Heart left ventricle (tissue), 16 donors: ENCODE results near the gene YPEL5. TPM values are rescaled to one million over a fixed set of nuclear protein-coding genes. Genes with fewer than 3 reads are reported as not detected.
A peak's percentile ranks its signal among the peaks of the same experiment; 100 is the strongest.

ENCODE experiments used
- ATAC-seq, 4 donors: fragments of 200-7000 bp; cut with Tn5 transposase; one replicate each; pipeline ENCODE4 v1.9.1; 2020 to 2022; ENCODE audit warnings: moderate library complexity in 4 of 4, mild to moderate bottlenecking in 3 of 4, moderate number of reproducible peaks in 1 of 4
- DNase-seq, 5 donors: peaks; one replicate each; pipeline ENCODE4 v3.0.0-alpha.2; 2020
- H3K27ac ChIP-seq, 12 donors: fragments of 200-600 bp; sonication (generic) in 4 of 12; one replicate each; pipeline versions ENCODE4 v1.5.0 to v1.8.0; 2016 to 2022; ENCODE audit warnings: mild to moderate bottlenecking in 2 of 12
- H3K27me3 ChIP-seq, 9 donors: fragments of 200-600 bp; sonication (generic) in 2 of 9; one replicate each; pipeline versions ENCODE4 v1.5.1 to v1.8.0; 2016 to 2022; ENCODE audit warnings: mild to moderate bottlenecking in 3 of 9
- H3K36me3 ChIP-seq, 9 donors: fragments of 200-600 bp; sonication (generic) in 2 of 9; one replicate each; pipeline versions ENCODE4 v1.5.0 to v1.8.0; 2018 to 2022; ENCODE audit warnings: mild to moderate bottlenecking in 2 of 9
- H3K4me1 ChIP-seq, 12 donors: fragments of 200-600 bp; sonication (generic) in 4 of 12; one replicate each; pipeline versions ENCODE4 v1.5.0 to v1.8.0; 2016 to 2022; ENCODE audit warnings: mild to moderate bottlenecking in 3 of 12
- H3K4me3 ChIP-seq, 12 donors: fragments of 200-600 bp; sonication (generic) in 4 of 12; one replicate each; pipeline versions ENCODE4 v1.5.0 to v1.8.0; 2017 to 2022; ENCODE audit warnings: mild to moderate bottlenecking in 9 of 12, moderate library complexity in 4 of 12
- H3K9me3 ChIP-seq, 12 donors: fragments of 200-600 bp; sonication (generic) in 4 of 12; one replicate each; pipeline versions ENCODE4 v1.5.0 to v1.8.0; 2016 to 2022; ENCODE audit warnings: mild to moderate bottlenecking in 1 of 12
- POLR2A ChIP-seq, 2 donors: fragments of 450-650 bp; IDR thresholded peaks; one replicate each; pipeline ENCODE4 v1.6.1; 2017; ENCODE audit warnings: antibody characterized with exemption in 2 of 2, mild to moderate bottlenecking in 2 of 2, moderate library complexity in 2 of 2
- WGBS, 4 donors: extraction: QIAGEN DNeasy Blood & Tissue Kit in 2 of 4; methylation state at CpG; one replicate each; pipeline versions ENCODE4 v1.1.5 to v1.1.7; 2013 to 2018; 5-methylcytosine and 5-hydroxymethylcytosine counted together
- intact Hi-C, 10 donors: fragments of 100-400 bp; cut with DNase I; formaldehyde crosslinking; loops; one replicate each; pipeline versions ENCODE4 v1.11.1 to v1.14.2; 2022
- polyA plus RNA-seq, 2 donors: library from polyadenylated mRNA; stranded (reverse); fragments of 200-250 nt; gene quantifications; one replicate each; pipeline ENCODE4 v1.2.3, GENCODE V29; 2013
- total RNA-seq, 9 donors: library from RNA; depleted of rRNA in 2 of 9; stranded (reverse); fragments of >200 nt in 2 of 9; fragmentation: NEBNext Ultra II Directional in 3 of 9; extraction: Animal tissue kit (Norgen Biotek cat#: 25700) in 3 of 9; gene quantifications; one replicate each; pipeline versions ENCODE4 v1.1.0 to v1.2.4, GENCODE V29; 2016 to 2023
- TF ChIP-seq, protein P1 (sequence below), 12 donors: fragments of 200-600 bp; sonication (generic) in 4 of 12; IDR thresholded peaks; one replicate each; pipeline versions ENCODE4 v1.5.0 to v1.8.0; 2018 to 2022; ENCODE audit warnings: antibody characterized with exemption in 12 of 12, mild to moderate bottlenecking in 5 of 12
- donor health status: ischemic (EF 13 %, LVEDD 7.1; RV severe dilation, severe dysfunction).
- donor health status: healthy with polysubstance abuse.
- donor health status: DM: no; HTN: yes; CAD: no.
- donor health status: DM: no; HTN: no; CAD: no.
- donor health status: ischemic (EF 25% LVEDD 6.9; RV normal size, moderate dysfunction).
- donor health status: ischemic (EF 25% LVEDD 5.7; RV mildly dilated, moderate dysfunction).
- donor health status: healthy.
- donor health status: DM: yes; HTN: yes; CAD: no.
- donor health status: ischemic (EF 35%, LVEDD 5.7; RV mildly dilated, moderate dysfunction).
- donor health status: nonischemic (EF 11% LVEDD 7.7; RV severe dilation, severe dysfunction).
- donor health status: DM: yes; HTN: yes; CAD: no.
- donor health status: PGD.
- donor health status: ischemic (EF 29% LVEDD 5.4; RV normal size, mild dysfunction).
- donor health status: nonischemic (EF 23%, LVEDD 6.1; RV moderate dilation, normal function).

YPEL5 gene
- total and polyA plus RNA-seq, 11 donors, result 36.4 to 90.6 (median 57.7) TPM

DNA sequence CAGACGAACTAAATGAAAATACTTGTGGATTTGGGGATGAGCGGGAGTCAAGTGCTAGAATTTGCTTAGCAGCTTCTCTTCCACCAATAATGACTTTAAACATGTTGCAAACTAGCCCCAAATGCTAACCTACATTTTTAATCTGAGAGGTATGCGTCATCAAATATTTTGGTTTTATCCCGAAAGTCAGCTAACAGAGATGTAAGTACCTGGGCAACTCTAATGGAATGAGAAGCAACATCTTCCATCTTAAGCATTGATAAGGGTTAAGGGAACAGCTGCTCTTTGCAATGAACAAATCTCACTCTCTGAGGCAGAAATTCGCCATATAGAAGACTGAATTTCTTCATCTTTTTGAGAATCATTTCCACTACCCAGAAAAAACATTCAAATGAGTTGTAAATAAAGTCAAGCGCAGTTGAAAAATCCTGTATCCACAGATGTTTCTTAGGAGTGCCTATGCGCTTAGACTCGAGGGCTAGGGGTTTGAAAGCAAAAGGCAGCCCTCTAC is 926 bp upstream of the YPEL5 start:
- Histone ChIP-seq H3K4me3 (peak overlapping the region in 11 of 12 donors; percentile 22 to 99 (median 97)), H3K36me3 (peaks cover 0 to 25% (median 10%) of the 10 kb centered on the region in 9 donors), H3K4me1 (peaks cover 5 to 39% (median 35%) of the 10 kb centered on the region in 12 donors), H3K27ac (peak overlapping the region; percentile 15 to 99 (median 77)), H3K9me3 (no peaks in the 10 kb centered on the region), H3K27me3 (no peaks in the 10 kb centered on the region)
- DNase-seq, result no peak
- 50 to 54% (median 52%) methylated on average over 8 of the region's 8 CpGs for WGBS, 4 donors
- no peak for TF ChIP-seq POLR2A (IDR thresholded peaks at IDR 0.05)
- peak in 1 of 4 donors; percentile 0 for ATAC-seq
- intact Hi-C loops, result no loop called here

DNA sequence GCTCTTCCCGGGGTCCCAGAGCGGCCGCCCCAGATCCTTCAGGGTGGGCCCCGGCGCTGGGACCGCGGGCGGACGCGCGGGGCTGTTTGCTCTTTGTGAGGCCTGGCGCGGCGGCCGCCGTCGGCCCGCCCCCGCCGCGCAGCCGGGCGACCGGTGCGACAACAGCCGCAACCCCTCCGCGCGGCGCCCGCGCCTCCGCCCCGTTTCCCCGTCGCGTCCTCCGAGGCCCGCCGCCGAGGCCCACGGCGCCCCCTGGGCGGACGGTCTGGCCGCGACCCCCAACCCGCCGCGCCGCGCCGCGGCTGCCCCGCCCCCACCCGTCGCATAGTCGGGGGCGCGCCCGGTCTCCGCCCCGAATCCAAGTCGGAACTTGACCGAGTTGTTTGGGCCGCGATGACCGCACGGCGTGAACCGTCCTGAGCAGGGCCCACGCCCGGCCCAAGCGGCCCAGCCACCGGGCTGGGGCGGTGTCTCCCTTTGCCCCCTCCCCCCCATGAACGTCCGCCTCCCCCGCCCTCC is 448 bp downstream of the YPEL5 start:
- TF ChIP-seq, protein P1, sequence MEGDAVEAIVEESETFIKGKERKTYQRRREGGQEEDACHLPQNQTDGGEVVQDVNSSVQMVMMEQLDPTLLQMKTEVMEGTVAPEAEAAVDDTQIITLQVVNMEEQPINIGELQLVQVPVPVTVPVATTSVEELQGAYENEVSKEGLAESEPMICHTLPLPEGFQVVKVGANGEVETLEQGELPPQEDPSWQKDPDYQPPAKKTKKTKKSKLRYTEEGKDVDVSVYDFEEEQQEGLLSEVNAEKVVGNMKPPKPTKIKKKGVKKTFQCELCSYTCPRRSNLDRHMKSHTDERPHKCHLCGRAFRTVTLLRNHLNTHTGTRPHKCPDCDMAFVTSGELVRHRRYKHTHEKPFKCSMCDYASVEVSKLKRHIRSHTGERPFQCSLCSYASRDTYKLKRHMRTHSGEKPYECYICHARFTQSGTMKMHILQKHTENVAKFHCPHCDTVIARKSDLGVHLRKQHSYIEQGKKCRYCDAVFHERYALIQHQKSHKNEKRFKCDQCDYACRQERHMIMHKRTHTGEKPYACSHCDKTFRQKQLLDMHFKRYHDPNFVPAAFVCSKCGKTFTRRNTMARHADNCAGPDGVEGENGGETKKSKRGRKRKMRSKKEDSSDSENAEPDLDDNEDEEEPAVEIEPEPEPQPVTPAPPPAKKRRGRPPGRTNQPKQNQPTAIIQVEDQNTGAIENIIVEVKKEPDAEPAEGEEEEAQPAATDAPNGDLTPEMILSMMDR (IDR thresholded peaks at IDR 0.05), result no peak
- intact Hi-C loops, result no loop called here
- H3K27me3 ChIP-seq, result no peaks in the 10 kb centered on the region
- H3K4me3 ChIP-seq, result peak overlapping the region; percentile 72 to 99 (median 96)
- peaks cover 0 to 38% (median 10%) of the 10 kb centered on the region in 9 donors for H3K36me3 ChIP-seq
- H3K4me1 ChIP-seq, result peaks cover 5 to 49% (median 39%) of the 10 kb centered on the region in 12 donors
- no peaks in the 10 kb centered on the region for H3K9me3 ChIP-seq
- WGBS, 4 donors, result 0 to 1% (median 0%) methylated on average over 25 to 79 of the region's 79 CpGs
- peak overlapping the region; percentile 93 to 100 (median 99) for H3K27ac ChIP-seq
- ATAC-seq (peak in 2 of 4 donors; percentile 13), DNase-seq (no peak)

DNA sequence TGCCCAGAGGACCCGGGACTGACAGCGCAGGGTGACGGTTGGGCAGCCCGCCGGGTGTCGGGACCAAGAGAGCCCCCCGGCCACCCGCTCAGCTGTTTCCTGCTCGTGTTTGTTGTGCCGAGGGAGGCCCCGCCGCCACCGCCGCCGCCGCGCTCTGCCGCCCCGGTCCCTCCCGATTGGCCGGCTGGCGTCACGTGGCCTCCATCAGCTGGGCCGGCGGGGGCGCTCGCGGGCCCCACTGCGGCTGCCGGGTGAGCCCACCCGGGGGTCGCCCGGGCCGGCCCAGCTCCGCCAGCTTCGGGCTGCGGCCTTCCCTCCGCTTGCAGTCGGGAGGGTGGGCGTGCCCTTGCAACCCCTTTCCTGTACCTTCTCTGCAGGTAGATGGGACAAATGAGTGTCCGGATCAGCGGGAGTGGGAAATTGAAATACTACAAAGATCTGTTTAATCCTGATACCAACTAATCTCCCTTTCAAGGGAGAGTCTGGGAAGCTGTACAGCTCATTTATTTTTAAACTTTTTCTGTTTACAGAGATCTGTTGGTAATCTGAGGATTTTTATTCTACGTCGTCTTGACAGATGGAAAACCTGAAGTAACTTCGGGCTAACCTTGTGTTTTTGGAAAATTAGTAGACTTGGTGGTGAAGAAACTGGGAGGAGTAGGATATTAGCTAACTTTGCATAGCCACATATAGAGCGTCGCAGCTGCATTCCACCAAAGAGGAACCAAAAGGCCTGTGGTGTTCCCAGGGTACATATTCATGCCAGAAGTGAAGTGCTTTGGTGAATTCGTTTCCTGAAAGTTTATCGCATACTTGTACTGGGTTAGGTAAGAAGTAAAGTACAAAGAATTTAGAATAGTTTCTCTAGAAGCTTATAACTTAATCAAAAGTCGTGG is 1.2 kb downstream of the YPEL5 start:
- peak in 2 of 4 donors; percentile 33 to 46 for ATAC-seq
- Histone ChIP-seq H3K4me1 (peaks cover 5 to 53% (median 39%) of the 10 kb centered on the region in 12 donors), H3K9me3 (no peaks in the 10 kb centered on the region), H3K27me3 (no peaks in the 10 kb centered on the region), H3K4me3 (peak overlapping the region; percentile 72 to 99 (median 96)), H3K27ac (peak overlapping the region; percentile 93 to 100 (median 99)), H3K36me3 (peaks cover 0 to 40% (median 14%) of the 10 kb centered on the region in 9 donors)
- TF ChIP-seq, protein P1 (IDR thresholded peaks at IDR 0.05), result peak; percentile 27 to 80 (median 50)
- peak; percentile 58 to 70 for TF ChIP-seq POLR2A (IDR thresholded peaks at IDR 0.05)
- intact Hi-C loops, result no loop called here
- DNase-seq, result peak; percentile 84 to 91 (median 87)
- 4 to 10% (median 7%) methylated on average over 14 to 50 of the region's 50 CpGs for WGBS, 4 donors

DNA sequence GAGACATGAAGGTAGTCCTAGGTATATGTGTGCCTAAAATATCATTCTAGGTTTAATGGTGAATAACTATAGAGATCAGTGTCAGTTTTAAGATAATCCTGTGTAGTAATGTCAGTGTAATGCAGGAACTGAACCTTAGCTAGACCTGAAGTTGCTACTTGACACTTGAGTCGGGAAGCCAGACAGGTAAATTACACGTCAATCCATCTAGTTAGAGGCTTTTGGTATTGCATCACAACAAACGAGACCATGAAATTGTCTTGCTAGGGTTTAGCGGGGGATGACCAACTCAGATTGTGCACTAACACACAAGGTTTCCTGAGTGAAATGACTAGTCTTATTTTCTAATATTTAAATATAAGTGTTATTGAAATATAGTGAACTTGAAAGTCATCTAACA is 2.0 kb downstream of the YPEL5 start:
- DNase-seq, result no peak
- H3K4me1 ChIP-seq, result peaks cover 5 to 58% (median 43%) of the 10 kb centered on the region in 12 donors
- no peak for TF ChIP-seq POLR2A (IDR thresholded peaks at IDR 0.05)
- TF ChIP-seq, protein P1 (IDR thresholded peaks at IDR 0.05), result no peak
- peak overlapping the region in 4 of 12 donors; percentile 91 to 97 (median 96) for H3K4me3 ChIP-seq
- no peaks in the 10 kb centered on the region for H3K27me3 ChIP-seq
- no peaks in the 10 kb centered on the region for H3K9me3 ChIP-seq
- intact Hi-C loops, result no loop called here
- H3K27ac ChIP-seq, result peak overlapping the region in 4 of 12 donors; percentile 95 to 99 (median 98)
- peaks cover 0 to 47% (median 23%) of the 10 kb centered on the region in 9 donors for H3K36me3 ChIP-seq
- 67 to 73% (median 71%) methylated on average over 4 of the region's 4 CpGs for WGBS, 4 donors
- no peak for ATAC-seq
